Effector memory CD8-positive, alpha-beta T cell (primary cell): ENCODE results near the gene FGFR2.
"Not testable (repeated sequence)": the region's sequence is repeated elsewhere in the genome, so short reads cannot be mapped to it uniquely, and the experiment has no call there.

Source experiments
- ATAC-seq: fragments of 150-1000 bp; cut with Tn5 transposase; replicated peaks from 2 replicates; pipeline ENCODE4 v1.10.0; 2021; ENCODE audit warnings: mild to moderate bottlenecking, moderate library complexity
- DNase-seq, 3 experiments: peaks; one replicate each; pipeline ENCODE4 v3.0.0; 2021
- H3K27ac Mint-ChIP-seq, 2 donors: one replicate each; pipeline ENCODE4 v1.8.0; 2022; ENCODE audit warnings: mild to moderate bottlenecking in 2 of 2, mixed read lengths in 2 of 2, moderate library complexity in 2 of 2
- H3K27me3 Mint-ChIP-seq, 2 donors: one replicate each; pipeline ENCODE4 v1.8.0; 2022; ENCODE audit warnings: mixed read lengths in 2 of 2
- H3K36me3 Mint-ChIP-seq: one replicate; pipeline ENCODE4 v1.8.0; 2022; ENCODE audit warnings: mild to moderate bottlenecking, moderate library complexity, mixed read lengths; ENCODE audit not compliant: insufficient read depth
- H3K4me1 Mint-ChIP-seq, 2 donors: one replicate each; pipeline ENCODE4 v1.8.0; 2022; ENCODE audit warnings: low read depth in 2 of 2, mixed read lengths in 2 of 2
- H3K4me3 Mint-ChIP-seq, 2 donors: one replicate each; pipeline ENCODE4 v1.8.0; 2022; ENCODE audit warnings: mild to moderate bottlenecking in 2 of 2, mixed read lengths in 2 of 2, moderate library complexity in 2 of 2
- H3K9me3 Mint-ChIP-seq, 2 donors: one replicate each; pipeline ENCODE4 v1.8.0; 2022; ENCODE audit warnings: mixed read lengths in 2 of 2

The FGFR2 gene

GRCh38 chr10:121572859-121573537, 25.2 kb downstream of the FGFR2 start:
- H3K9me3 Mint-ChIP-seq: no peaks in the 10 kb centered on the region
- H3K27me3 Mint-ChIP-seq: peaks cover 4 to 6% of the 10 kb centered on the region in 2 donors
- H3K4me1 Mint-ChIP-seq: no peaks in the 10 kb centered on the region
- no peak for ATAC-seq
- H3K4me3 Mint-ChIP-seq: no peak overlapping the region
- DNase-seq: no peak
- peaks cover 2% of the 10 kb centered on the region for H3K36me3 Mint-ChIP-seq
- no peak overlapping the region for H3K27ac Mint-ChIP-seq

DNA sequence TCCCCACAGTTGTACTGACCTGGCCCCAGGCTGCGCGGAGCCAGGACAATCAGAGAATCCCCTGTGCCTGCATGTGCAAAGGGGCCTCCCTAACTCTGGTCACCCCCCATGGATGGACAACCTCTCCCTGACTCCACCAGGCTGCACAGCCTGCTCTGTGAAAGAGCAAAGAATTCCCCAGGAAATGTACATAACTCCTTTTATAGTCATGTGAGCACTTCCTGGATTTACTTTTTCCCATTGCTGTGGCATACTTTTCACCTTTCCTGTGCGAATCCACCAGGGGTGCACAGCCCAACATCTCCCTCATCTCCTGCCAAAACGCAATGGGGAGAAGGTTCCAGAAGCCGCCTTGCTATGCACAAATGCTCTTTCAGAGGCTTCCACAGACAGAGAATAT, 27.9 kb downstream of the FGFR2 start:
- no peak overlapping the region for H3K4me3 Mint-ChIP-seq

GRCh38 chr10:121568275-121568674, 30.0 kb downstream of the FGFR2 start:
- no peaks in the 10 kb centered on the region for H3K4me1 Mint-ChIP-seq
- ATAC-seq (no peak), DNase-seq (no peak)
- no peaks in the 10 kb centered on the region for H3K27me3 Mint-ChIP-seq
- no peaks in the 10 kb centered on the region for H3K36me3 Mint-ChIP-seq
- no peak overlapping the region for H3K27ac Mint-ChIP-seq
- H3K4me3 Mint-ChIP-seq: no peak overlapping the region
- H3K9me3 Mint-ChIP-seq: peaks cover 0 to 6% of the 10 kb centered on the region in 2 donors

More for the DNA sequence above, 27.9 kb downstream of the FGFR2 start:
- no peak for DNase-seq
- no peak overlapping the region for H3K27ac Mint-ChIP-seq
- no peak for ATAC-seq
- H3K36me3 Mint-ChIP-seq: peaks cover 2% of the 10 kb centered on the region
- H3K4me1 Mint-ChIP-seq: no peaks in the 10 kb centered on the region
- no peaks in the 10 kb centered on the region for H3K9me3 Mint-ChIP-seq
- no peaks in the 10 kb centered on the region for H3K27me3 Mint-ChIP-seq

- DNase-seq: no peak
- no peak for ATAC-seq
- Mint-ChIP-seq H3K9me3 (peaks cover 0 to 6% of the 10 kb centered on the region in 2 donors), H3K4me1 (no peaks in the 10 kb centered on the region), H3K36me3 (no peaks in the 10 kb centered on the region), H3K27ac (no peak overlapping the region), H3K4me3 (no peak overlapping the region), H3K27me3 (no peaks in the 10 kb centered on the region)
These were observed 30.7 kb downstream of the FGFR2 start for GRCh38 chr10:121567569-121567968.

GRCh38 chr10:121566755-121567154, 31.5 kb downstream of the FGFR2 start:
- Mint-ChIP-seq H3K27me3 (no peaks in the 10 kb centered on the region), H3K9me3 (peaks cover 0 to 6% of the 10 kb centered on the region in 2 donors), H3K27ac (no peak overlapping the region), H3K4me3 (no peak overlapping the region), H3K36me3 (no peaks in the 10 kb centered on the region), H3K4me1 (no peaks in the 10 kb centered on the region)
- DNase-seq (no peak), ATAC-seq (no peak)

GRCh38 chr10:121559326-121560026, 38.8 kb downstream of the FGFR2 start:
- peaks cover 0 to 6% of the 10 kb centered on the region in 2 donors for H3K9me3 Mint-ChIP-seq
- H3K27ac Mint-ChIP-seq: no peak overlapping the region
- DNase-seq (no peak), ATAC-seq (no peak)
- no peaks in the 10 kb centered on the region for H3K4me1 Mint-ChIP-seq
- H3K27me3 Mint-ChIP-seq: no peaks in the 10 kb centered on the region
- no peak overlapping the region for H3K4me3 Mint-ChIP-seq
- H3K36me3 Mint-ChIP-seq: no peaks in the 10 kb centered on the region

DNA sequence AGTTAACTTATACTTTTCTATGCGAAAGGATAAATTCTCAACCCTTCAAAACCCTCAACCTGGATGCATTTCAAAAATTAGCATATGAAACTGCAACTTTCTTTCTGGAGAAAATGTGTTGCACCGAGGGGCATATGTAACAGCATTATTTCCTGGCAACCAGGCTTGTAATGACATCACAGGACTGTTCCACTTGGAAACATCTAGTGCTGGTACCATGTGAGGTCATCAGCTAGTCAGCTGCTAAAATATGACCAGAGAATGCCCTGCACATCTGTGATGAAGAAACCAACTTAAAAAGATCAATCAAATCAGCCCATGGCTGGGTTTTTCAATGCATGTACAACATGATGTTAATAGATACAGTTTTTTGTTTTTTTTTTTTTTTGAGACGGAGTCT, 40.0 kb downstream of the FGFR2 start:
- DNase-seq: no peak
- H3K27me3 Mint-ChIP-seq: no peaks in the 10 kb centered on the region

DNA sequence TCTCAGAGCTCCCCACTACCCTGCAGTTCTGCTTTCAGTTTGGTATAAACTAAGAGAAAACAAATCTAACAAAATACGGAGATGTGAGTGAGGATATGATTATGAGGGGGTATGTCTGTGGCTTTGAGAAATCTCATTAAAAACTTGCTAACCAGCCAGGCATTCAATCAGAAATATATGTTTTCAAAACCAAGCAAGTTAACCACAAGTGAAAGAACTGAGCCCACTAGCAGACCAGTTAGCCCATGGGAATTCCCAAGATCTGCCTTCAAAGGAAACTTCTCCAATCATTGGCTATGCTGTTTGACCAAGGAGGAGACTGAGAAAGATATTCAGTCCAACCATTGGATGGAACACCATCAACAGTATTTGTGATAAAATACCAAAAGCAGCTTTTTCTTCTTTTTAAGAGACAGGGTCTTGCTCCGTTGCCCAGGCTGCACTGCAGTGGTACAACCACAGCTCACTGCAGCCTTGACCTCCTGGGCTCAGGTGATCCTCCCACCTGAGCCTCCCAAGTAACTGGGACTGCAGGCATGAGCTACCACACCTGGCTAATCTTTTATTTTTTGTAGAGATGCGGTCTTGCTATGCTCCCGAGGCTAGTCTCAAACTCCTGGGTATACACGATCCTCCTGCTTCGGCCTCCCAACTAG, 41.2 kb downstream of the FGFR2 start:
- Mint-ChIP-seq H3K4me1 (no peaks in the 10 kb centered on the region), H3K27ac (no peak overlapping the region), H3K36me3 (no peaks in the 10 kb centered on the region), H3K9me3 (no peaks in the 10 kb centered on the region), H3K4me3 (no peak overlapping the region), H3K27me3 (no peaks in the 10 kb centered on the region)
- DNase-seq (no peak), ATAC-seq (no peak)

More for the DNA sequence above, 40.0 kb downstream of the FGFR2 start:
- no peaks in the 10 kb centered on the region for H3K9me3 Mint-ChIP-seq
- no peak overlapping the region for H3K27ac Mint-ChIP-seq
- no peak for ATAC-seq
- no peak overlapping the region for H3K4me3 Mint-ChIP-seq
- no peaks in the 10 kb centered on the region for H3K4me1 Mint-ChIP-seq
- H3K36me3 Mint-ChIP-seq: no peaks in the 10 kb centered on the region

- Mint-ChIP-seq H3K27me3 (no peaks in the 10 kb centered on the region), H3K4me1 (no peaks in the 10 kb centered on the region), H3K4me3 (no peak overlapping the region), H3K36me3 (no peaks in the 10 kb centered on the region), H3K27ac (no peak overlapping the region), H3K9me3 (no peaks in the 10 kb centered on the region)
- ATAC-seq (no peak), DNase-seq (no peak)
These were observed 41.8 kb downstream of the FGFR2 start for GRCh38 chr10:121556455-121556854.

DNA sequence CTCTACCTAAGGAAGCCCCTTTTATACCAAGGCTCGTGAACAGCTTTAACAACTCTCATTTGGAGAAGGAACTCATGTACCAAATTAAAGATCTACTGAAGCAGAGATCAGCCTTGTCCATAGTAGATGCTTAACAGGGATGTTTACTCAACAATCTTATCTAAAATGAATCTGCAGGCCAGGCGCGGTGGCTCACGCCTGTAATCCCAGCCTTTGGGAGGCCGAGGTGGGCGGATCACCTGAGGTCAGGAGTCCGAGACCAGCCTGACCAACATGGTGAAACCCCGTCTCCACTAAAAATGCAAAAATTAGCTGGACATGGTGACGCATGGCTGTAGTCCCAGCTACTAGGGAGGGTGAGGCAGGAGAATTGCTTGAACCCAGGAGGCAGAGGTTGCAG, 43.3 kb downstream of the FGFR2 start:
- not testable (repeated sequence) for DNase-seq, H3K9me3 Mint-ChIP-seq, H3K27me3 Mint-ChIP-seq, H3K27ac Mint-ChIP-seq, ATAC-seq, H3K36me3 Mint-ChIP-seq, H3K4me3 Mint-ChIP-seq, H3K4me1 Mint-ChIP-seq

GRCh38 chr10:121553511-121554264, 44.6 kb downstream of the FGFR2 start:
- Mint-ChIP-seq H3K4me3 (no peak overlapping the region), H3K9me3 (peaks cover 0 to 4% of the 10 kb centered on the region in 2 donors)

GRCh38 chr10:121552746-121553145, 45.5 kb downstream of the FGFR2 start:
- Mint-ChIP-seq H3K27me3 (no peaks in the 10 kb centered on the region), H3K9me3 (peaks cover 0 to 4% of the 10 kb centered on the region in 2 donors), H3K4me1 (no peaks in the 10 kb centered on the region), H3K36me3 (no peaks in the 10 kb centered on the region), H3K4me3 (no peak overlapping the region), H3K27ac (no peak overlapping the region)
- ATAC-seq (no peak), DNase-seq (no peak)

More at GRCh38 chr10:121553511-121554264, 44.6 kb downstream of the FGFR2 start:
- no peak overlapping the region for H3K27ac Mint-ChIP-seq
- H3K36me3 Mint-ChIP-seq: no peaks in the 10 kb centered on the region
- no peaks in the 10 kb centered on the region for H3K4me1 Mint-ChIP-seq
- no peaks in the 10 kb centered on the region for H3K27me3 Mint-ChIP-seq
- no peak for DNase-seq
- ATAC-seq: no peak

DNA sequence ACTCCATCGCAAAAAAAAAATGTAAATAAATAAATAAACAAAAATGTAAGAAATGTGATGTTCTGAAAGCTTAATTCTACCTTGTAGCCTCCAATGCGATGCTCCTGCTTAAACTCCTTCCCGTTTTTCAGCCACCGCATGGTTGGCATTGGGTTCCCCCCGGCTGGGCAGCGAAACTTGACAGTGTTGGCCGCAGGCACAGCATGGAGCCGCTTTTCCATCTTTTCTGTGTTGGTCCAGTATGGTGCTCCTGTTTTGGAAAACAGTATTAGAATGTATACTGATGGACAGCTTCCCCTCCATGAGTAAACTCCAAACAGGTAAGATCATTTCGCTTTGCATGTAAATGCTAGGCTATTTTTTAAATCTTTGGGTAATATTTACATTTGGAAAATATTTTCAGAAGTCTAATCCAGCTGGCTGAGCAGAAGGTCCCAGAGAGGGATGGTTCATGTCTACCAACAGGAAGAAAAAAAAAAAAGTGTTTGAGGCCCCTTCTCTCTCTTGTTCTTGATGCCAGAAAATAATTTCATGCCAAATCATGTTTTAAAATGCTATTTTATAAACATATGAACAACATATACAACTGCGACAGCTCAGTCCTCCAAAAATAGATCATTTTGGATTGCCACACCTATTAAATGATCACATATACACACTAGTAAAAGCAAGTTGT, 46.9 kb downstream of the FGFR2 start:
- no peak for ATAC-seq
- H3K36me3 Mint-ChIP-seq: no peaks in the 10 kb centered on the region

More for the DNA sequence above, 46.9 kb downstream of the FGFR2 start:
- no peak for DNase-seq
- Mint-ChIP-seq H3K27me3 (no peaks in the 10 kb centered on the region), H3K9me3 (peaks cover 0 to 4% of the 10 kb centered on the region in 2 donors), H3K27ac (no peak overlapping the region), H3K4me3 (no peak overlapping the region), H3K4me1 (no peaks in the 10 kb centered on the region)
